LNCaP clone FGC (cell line): ENCODE measurements around the gene CLIP3.

ENCODE experiments used
- DNase-seq: peaks from one replicate; pipeline ENCODE4 v3.0.0-alpha.2; 2011; ENCODE audit warnings: low read depth
- H3K4me3 ChIP-seq: 2 replicates; pipeline ENCODE4 v1.5.1; 2011; ENCODE audit warnings: mild to moderate bottlenecking, low read depth, low read length, control low read depth
- CTCF ChIP-seq: IDR thresholded peaks from 2 replicates; pipeline ENCODE4 v1.5.1; 2012; ENCODE audit warnings: mild to moderate bottlenecking; ENCODE audit not compliant: control insufficient read depth, insufficient read depth; ENCODE audit errors: extremely low read depth

CLIP3 gene

GRCh38 chr19:35992907-35993765 lies 39.5 kb downstream of the CLIP3 start:
- no peak overlapping the region for H3K4me3 ChIP-seq
- no peak for DNase-seq
- no peak for TF ChIP-seq CTCF

- no peak overlapping the region for H3K4me3 ChIP-seq
- no peak for TF ChIP-seq CTCF
- DNase-seq: no peak
Measured at GRCh38 chr19:35991731-35992450, 40.8 kb downstream of the CLIP3 start.

- H3K4me3 ChIP-seq: no peak overlapping the region
- DNase-seq: no peak
- TF ChIP-seq CTCF: no peak
Measured at GRCh38 chr19:35990771-35991730, 41.6 kb downstream of the CLIP3 start.

- TF ChIP-seq CTCF: no peak
- DNase-seq: no peak
- no peak overlapping the region for H3K4me3 ChIP-seq
Measured at GRCh38 chr19:35990156-35990555, 42.5 kb downstream of the CLIP3 start.

- H3K4me3 ChIP-seq: no peak overlapping the region
- no peak for TF ChIP-seq CTCF
- DNase-seq: no peak
Measured at GRCh38 chr19:35988824-35989223, 43.8 kb downstream of the CLIP3 start.

GRCh38 chr19:35987571-35987896 lies 45.1 kb downstream of the CLIP3 start:
- no peak overlapping the region; the same call in 1 of the 2 replicates for H3K4me3 ChIP-seq
- no peak for TF ChIP-seq CTCF
- no peak for DNase-seq
